GM18519 (cell line): ENCODE data around the gene NHLH1.
"Not testable (repeated sequence)": the region's sequence is repeated elsewhere in the genome, so short reads cannot be mapped to it uniquely, and the experiment has no call there.

Source experiments
- ATAC-seq: cut with Tn5 transposase; IDR thresholded peaks from one replicate; pipeline ENCODE4 v1.9.1; 2021; ENCODE audit warnings: mild to moderate bottlenecking, moderate library complexity; ENCODE audit not compliant: unreplicated experiment, low FRiP score

The NHLH1 gene

GRCh38 chr1:160375788-160376524 lies 9.1 kb downstream of the NHLH1 start:
- ATAC-seq, result no peak

DNA sequence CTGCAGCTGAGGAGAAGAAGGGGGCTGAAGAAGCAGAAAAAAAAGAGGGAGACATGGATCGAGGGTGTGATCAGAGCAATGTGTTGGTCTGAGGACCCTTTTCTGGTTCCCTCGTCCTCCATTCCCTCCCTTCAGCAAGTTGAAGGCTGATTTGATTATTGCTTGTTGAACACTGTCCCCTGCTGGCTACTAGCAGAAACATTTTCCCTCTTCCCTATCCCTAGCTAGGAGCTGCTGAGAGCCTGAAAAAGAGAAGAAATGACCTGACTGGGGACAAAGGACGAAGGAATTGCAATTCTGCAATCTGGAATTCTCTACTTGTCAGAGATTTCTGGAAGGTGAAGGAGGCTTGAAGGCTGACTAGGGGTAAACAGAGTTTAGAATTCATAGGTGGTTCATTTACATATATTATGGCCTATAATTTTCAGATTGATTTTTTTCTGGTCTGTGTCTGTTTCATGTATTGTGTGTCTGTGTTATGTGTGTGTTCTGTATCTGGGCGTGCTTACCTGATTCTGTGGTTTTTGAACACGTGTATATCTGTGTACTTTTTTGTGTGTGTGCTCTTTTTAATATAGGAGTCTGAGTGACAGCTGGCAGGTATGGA lies 9.8 kb downstream of the NHLH1 start:
- no peak for ATAC-seq

DNA sequence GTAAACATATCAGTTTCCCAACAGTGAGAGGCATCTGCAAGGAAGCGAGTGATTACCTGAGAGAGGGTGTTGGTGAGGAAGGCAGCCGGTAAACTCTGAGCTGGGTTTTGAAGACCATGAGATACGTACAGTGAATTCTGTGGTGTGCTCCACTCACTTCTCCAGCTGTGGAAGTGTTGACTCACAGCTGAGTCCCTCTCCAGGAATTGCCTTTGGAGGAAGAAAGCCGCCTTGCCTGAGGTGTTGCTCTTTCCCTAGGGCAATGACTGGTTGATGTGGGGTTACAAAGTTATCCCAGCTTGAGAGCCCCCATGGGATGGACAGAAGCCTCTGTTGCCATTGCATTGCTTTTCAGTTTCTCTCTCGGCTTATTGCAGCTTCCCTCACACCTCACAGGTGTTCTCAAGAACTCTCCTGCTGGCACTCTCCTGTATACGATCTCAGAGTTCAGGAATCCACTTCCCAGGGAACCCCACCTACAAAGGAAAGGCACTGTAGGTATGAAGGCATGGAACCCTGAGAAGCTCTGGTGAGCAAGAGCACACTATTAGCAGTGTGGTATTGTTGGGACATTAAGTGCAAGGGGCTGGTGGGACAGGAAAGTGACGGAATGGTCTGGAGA lies 10.8 kb downstream of the NHLH1 start:
- no peak for ATAC-seq

GRCh38 chr1:160384812-160385211 lies 17.9 kb downstream of the NHLH1 start:
- not testable (repeated sequence) for ATAC-seq

GRCh38 chr1:160388406-160388805 lies 21.5 kb downstream of the NHLH1 start:
- ATAC-seq, result not testable (repeated sequence)

GRCh38 chr1:160394673-160395072 lies 27.8 kb downstream of the NHLH1 start:
- no peak for ATAC-seq

GRCh38 chr1:160397651-160398050 lies 30.8 kb downstream of the NHLH1 start:
- no peak for ATAC-seq

GRCh38 chr1:160398823-160399222 lies 32.0 kb downstream of the NHLH1 start:
- no peak for ATAC-seq

DNA sequence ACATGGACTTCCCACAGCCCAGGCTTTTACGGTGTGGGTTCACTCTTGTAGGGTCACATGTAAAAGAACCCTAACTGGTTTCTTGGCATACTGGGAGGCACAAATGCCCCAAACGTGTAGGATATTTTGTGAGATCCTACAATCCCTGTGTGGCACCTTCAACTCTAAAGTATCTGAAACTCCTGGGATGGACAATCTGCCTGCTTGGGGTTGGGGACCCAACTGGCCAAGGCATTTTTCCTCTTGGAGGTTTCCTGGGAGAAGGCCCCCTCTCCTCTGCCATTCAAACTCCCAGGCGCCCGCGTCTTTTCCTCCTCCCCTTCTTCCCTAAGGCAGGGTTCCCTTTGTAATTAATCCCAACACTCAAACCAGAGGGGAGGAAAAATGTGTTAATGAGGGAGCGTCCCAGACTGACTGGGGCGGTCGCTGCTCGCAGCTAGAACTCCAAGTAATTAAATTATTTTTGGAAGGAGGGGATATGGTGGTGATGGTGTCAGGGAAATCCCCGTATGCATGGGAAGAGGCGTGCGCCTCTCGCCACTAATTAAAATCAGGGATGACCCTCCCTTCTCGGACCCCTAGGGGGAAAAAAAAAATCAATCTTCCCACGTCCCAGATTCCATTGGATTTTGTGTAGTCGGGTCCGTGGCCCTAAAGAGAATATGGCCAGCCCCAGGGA lies 32.8 kb downstream of the NHLH1 start:
- ATAC-seq, result no peak

DNA sequence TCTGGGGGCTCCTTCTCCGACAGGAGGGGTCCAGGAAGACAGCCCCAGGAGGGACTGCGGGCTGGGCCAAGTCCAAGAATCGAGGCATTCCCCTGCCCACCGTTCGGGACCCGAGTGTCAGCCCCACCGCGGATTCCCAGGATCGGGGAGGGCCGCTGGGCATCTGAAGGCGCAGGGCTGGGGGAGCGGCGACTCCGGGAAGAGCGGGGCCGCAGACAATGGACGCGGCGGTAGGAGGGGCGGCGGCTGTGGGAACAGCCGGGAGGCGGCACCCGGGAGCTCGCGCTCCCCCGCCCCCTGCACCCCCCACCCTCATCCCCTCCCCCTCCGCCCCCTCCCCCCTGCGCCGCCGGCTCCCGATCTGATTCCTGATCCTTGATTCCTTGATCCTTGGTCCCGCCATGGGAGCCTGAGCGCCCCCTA lies 33.4 kb downstream of the NHLH1 start, which contains the start of gene VANGL2:
VANGL2 (plus strand) TSS at position 342 of the 423 bp plus-strand sequence. CDS start 15,274 bp downstream, outside the sequence.
- no peak for ATAC-seq

- no peak for ATAC-seq
Measured at GRCh38 chr1:160400646-160401486, 34.0 kb downstream of the NHLH1 start.

GRCh38 chr1:160401487-160401805 lies 34.6 kb downstream of the NHLH1 start:
- ATAC-seq, result no peak

DNA sequence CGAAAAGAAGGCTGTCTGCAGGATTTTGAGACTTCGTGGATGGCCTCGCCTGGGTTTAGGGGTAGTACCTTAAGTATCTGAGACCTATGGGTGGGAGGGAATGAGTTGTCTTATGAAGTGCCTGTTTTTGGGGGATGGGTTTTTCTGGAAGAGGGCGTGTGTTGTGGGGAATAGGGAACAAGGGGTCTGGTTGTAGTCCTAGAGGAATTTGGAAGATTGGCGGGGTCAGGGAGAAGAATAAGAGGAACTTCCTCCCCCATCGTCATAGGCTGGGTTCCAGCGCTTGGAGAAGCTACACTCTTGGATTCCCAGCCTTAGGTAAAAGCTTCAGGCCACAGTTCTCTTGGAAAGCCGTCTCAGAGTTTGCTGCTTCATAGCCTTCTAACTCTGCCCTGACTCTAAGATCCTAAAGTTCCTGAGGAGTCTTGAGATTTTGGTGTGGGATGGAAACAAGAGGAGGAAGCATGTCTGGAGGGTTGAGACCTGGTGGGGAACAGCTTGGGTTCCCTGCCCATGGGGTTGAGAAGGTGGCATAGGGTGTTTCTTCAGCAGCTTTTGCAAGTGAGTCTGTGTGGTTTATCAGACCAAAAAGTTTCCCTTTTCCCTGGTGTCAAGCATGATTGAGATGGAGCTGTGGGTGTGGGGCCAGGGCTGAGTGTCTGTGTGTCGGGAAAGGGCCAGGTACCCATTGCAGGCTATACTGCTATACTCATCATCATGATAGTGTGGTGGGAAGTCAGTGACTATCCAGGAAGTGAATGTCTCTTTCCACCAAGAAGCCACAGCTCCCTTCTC lies 35.3 kb downstream of the NHLH1 start:
- ATAC-seq, result no peak

- no peak for ATAC-seq
Measured at GRCh38 chr1:160403244-160403643, 36.4 kb downstream of the NHLH1 start.

- no peak for ATAC-seq
Measured at GRCh38 chr1:160404094-160404493, 37.2 kb downstream of the NHLH1 start.

DNA sequence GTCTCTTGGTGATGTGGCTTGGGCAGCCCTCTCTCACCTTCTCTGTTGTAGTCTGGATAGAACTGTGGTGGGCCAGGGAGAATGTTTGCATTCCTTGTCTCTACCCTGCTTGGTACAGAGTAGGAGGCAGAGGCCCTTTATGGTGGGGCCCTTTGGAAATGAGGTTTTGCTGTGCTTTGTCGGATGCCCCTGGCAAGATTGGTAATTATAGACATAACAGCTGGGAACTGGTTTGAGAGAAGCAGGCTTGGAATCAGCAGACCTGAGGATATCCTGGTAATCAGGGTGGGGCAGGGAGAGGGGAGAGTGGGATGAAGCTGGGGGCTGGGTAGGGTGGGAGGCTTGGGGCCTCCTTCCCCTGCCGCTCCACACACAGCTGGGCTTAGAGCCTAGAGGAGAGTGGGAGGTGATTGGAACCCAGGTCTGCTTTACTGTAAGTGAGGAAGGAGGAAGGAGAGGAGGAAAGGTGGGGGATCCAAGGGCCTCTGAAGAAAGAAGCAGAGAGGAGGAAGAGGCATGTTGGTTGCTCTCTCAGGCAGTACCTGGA lies 38.5 kb downstream of the NHLH1 start:
- no peak for ATAC-seq

DNA sequence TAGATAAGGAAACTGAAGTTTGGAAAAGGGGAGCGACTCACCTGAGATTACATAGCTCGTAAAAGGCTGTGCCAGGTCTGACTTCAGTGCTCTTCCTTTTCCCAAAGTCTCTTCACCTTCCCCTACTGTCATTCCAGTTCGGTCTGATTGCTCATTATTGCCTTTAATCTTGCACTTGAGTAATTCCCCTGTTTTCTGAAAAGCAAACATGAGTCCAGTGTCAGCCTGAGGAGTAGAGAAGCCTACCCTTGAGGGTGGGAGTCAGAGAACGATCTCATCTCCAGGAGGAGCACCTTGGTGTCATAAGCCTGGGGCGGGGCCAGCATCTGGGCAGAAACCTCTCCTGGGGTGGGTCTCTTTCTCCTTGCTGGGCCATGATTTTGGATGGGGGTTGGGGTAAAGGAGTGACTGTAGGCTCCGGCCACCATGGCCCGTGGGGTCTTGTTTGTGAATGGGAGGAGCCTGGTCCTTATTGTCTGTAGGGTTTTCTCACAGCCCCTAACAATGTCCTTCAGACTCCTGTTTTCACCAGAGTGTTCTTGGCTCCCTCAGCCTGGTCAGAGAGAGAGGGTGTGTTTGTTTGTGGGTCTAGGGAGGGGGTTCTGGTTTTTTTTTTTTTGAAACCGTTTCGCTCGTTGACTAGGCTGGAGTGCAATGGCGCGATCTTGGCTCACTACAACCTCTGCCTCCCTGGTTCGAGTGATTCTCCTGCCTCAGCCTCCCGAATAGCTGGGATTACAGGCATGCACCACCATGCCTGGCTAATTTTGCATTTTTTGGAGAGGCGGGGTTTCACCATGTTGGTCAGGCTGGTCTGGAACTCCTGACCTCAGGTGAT lies 39.5 kb downstream of the NHLH1 start:
- no peak for ATAC-seq
